NCI-H82 treated with DMSO at 0.1 percent for 48 hours (cell line): ENCODE results near the gene HEATR5A.

Experiments used
- DNase-seq: peaks from one replicate; lab custom pipeline; 2025; ENCODE audit not compliant: unreplicated experiment; lab: John Stamatoyannopoulos, UW

HEATR5A gene

DNA sequence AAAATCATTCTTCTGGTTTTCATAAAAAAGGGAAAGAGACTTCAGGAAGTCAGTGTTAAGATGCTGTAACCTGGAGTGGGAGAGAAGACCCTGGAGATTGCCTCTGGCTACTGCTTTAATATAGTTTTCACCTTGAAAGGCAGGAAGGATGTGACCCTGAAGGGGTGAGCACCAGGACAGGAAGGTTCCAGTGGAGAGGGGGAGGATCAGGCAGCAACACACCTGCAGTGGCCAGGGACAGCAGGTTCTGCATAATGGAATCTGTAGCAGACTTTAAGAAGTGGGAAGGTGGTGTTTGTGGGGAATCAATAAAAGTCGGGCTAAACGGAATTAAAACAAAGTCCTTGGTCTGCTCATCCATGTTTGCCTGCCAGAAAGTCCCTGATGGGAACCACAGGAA is 6.3 kb upstream of the HEATR5A start:
- DNase-seq, result no peak

DNA sequence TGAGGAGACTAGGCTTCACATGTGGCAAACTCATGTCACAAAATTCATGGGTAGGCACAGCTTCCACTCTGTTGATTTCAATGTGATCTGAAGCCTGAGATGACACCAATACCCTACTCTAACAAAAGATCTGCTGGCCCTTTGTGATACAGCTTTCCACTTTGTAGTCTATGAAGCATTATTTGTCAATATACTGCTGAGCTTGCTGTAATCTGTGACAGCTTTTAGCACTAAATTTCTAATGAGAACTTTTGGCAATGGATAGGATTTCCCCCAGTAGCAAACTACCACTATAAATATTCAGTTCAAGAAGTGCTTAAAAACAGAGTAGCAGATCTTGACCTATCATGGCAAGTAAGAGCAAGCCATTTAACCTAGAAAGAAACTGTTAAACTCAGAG is 5.6 kb upstream of the HEATR5A start:
- no peak for DNase-seq

DNA sequence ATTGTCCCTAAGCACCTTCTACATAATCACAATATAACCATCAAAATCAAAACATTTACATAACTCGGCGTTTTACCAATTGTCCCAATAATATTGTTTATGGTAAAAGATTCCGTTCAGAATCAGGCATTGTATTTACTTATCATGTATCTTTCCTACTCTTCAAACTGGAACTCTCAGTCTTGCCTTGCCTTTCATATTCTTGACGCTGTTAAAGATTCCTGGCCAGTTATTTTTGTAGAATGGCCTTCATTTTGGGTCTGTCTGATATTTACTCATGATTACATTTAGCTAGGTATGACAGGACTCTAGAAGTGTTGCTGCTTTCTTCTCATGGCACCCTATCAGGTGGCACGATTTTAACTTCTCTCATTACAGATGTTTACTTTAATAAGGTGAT is 850 bp upstream of the HEATR5A start:
- no peak for DNase-seq

DNA sequence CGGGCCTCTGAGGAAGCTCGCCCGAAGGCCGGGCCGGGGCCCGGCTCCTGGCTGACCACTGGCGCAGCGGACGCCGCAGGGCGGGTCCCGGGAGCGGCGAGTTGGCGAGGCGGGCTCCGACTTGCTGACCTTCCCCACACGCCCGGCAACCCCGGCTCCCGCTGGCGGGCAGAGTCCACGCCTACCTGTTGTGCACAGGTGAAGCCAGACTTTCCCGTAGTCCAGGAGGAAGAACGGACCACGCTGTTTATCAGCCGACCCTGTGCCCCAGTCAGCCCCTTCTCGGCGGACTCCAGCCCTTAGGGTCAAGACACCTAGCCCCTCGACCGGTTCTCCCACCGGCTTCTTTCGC is 407 bp downstream of the HEATR5A start:
- DNase-seq, result no peak

DNA sequence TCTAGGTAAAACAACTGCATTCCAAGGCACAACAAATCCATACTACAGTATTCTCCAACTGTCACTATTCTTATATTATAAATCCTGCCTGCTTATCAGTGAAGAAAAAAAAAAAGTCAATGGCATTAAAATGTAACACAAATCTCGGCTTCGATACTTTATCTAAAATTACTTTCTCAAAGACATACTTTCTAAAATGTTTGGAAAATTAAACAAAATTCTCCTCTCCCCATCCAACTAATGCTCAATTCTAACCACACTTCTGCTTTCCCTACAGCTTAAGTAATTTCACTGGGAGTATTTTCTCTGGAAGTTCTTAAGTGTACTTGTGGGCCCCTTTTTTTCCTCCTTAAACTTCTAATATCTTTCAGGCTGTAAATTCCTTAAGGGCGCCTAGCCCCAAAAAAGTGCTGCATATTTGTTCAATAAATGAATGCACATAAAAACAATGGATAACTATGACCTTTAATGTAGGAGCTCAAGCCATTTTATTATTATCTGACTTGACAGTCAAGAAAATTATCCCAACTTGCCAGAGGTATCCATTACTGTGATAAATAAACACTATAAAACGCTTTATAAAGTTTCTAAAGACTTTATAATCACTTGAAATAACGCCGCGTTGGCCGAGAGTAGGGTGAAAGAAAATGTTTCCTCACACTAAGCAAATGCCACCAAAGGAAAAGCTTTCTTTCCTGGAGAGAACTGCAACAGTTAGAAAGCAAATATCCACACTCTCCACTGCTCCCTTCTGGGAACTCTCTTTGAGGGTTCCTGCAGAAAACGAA is 977 bp downstream of the HEATR5A start:
- no peak for DNase-seq

DNA sequence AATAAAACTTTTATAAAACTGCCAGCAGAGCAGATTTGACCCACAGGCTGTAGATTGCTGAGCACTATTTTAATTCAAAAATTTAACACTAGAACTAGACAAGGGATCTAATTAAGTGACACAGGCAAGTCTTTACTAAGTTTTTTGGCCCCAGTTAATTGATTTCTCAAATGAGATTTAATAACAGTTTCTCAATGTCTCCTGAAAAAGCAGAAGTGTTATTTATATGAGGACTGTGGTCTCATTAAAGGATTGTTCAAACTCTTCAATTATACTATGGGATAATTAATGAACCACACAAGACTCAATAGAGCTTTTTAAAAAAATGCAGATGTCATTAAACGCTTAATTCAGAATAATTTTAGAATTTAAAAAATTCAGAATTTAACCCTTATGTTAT is 1.9 kb downstream of the HEATR5A start:
- DNase-seq, result no peak

DNA sequence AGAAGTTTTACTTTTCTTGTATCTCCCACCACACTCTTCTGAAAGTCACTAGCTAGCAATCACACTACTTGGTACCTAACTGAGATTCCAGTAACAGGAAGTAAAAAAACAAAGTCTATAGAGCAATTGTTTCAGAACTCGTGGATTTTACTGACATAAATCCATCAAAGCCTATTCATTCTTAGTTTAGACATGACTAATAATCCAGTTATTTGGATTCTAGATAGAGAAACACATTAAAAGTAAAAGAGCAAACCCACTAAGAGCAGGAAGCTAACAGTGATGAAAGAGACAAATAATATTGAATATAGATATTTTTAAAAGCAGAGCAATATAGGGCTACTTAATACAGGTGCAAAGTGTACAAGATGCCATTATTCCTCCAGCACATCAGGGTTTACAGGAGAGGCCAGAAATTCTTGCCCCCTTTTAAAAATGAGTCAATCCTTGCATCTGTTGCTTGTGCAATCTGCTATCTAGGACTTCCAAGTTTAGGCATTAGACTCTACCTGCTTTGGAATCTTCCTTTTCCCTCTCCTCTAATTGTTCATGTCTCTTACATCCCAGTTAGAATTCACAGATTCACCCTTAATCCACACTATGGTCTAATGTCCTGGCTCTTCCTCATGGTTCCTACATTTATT is 6.0 kb downstream of the HEATR5A start:
- no peak for DNase-seq

DNA sequence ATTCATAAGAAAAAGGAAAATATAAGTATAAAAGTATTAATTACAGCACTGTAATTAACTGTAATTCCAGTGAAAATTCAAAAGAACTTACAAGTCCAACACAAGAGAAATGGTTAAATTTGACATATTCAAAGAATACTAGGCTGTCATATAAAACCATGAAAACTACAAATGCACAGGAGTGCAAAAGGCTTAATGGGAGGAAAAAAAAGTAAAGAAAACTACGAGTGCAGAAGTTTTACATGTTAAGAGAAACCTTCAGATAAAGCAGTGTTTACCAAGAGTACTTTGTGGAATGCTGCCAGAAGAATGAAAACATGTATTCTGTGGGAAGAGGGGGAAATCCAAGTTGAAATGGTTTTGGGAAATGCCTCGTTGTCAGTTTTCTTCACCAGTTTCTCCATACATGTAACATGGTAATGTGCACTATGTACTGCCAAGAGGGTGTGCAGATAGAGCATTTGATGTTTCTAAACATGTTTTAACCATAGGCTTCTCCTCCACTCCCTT is 9.1 kb downstream of the HEATR5A start:
- DNase-seq, result no peak

DNA sequence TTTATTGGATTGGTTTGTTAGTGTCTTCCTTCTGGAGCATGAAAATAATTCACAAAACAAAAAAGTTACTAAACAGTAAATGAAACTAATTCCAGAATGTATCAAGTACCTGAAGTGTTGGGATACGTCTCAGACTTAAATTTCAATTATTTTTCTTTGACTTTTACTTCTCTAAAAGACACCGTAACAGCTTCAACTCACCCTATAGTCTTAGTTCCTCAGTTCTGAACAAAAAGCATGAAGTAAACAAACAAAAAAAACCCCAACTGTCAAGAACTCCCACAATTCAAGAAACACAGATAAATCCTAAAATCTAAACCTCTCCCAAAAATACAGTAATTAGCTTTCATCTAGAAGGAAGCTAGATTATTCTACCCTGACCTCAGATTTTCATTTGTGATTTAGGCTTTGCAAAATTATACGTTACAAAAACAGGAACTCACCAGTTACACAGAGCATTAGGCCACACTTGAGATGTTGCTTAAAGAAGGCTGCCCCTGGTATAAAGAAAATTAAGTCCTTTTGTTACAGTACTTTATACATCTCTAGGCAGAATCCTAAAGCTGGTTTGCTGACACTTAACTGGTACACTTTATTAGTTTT is 10.2 kb downstream of the HEATR5A start:
- no peak for DNase-seq

DNA sequence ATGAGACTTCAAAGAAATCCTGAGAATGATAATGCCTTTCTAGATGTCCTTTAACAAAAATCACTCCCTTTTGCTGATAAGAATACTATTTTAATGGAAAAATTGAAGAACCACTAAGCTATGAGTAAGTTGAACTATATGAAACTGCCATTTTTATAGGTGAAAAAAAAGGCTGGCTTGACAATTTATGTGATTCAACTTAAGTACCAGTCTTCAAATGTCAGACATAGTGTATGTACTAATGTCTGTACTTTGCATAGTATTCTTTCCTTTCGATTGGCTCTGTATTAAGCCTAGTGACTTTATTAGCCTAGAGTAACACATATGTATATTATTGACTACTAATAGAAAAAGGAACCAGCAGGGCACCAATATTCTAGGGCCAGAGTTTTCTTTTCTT is 11.9 kb downstream of the HEATR5A start:
- DNase-seq, result no peak

DNA sequence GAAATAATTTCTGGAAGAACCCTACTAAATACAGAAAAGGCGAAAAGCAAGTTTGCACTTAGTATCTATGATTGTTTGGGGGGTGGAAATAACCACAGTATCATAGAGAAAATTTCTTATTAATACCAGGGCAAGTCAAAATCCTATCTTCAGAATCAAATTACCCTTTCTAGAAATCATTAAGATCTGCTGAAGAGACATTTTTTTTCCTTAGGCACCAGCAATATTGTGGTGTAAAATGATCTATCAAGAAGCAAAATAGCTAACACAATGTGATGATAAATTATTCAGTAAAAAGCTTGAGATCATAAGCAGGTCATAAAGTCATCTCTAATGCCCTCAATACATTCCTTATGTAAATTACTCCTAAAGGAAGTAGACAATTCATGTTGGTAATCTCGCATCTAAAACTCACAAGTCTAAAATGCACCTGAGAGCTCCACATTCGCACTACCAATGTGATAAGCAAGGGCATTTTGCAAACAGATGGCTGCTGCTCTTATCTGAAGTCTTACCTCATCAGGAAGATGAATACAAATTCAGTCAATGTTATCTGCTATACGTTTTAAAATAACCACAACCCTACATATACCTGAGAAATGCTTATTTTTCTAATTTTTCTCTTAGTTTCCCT is 14.6 kb downstream of the HEATR5A start:
- no peak for DNase-seq

DNA sequence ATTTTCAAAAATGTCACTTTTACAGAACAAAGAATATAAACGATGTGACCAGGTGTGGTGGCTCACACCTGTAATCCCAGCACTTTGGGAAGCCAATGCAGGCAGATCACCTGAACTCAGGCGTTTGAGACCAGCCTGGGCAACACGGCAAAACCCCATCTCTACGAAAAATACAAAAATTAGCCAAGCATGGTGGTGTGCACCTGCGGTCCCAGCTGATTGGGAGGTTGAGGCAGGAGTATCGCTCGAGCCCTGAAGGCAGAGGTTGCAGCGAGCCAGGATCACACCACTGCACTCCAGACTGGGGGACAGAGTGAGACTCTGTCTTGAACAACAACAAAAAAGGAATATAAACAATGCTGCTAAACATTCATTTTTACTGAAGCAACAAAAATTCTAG is 15.2 kb downstream of the HEATR5A start:
- DNase-seq, result no peak

DNA sequence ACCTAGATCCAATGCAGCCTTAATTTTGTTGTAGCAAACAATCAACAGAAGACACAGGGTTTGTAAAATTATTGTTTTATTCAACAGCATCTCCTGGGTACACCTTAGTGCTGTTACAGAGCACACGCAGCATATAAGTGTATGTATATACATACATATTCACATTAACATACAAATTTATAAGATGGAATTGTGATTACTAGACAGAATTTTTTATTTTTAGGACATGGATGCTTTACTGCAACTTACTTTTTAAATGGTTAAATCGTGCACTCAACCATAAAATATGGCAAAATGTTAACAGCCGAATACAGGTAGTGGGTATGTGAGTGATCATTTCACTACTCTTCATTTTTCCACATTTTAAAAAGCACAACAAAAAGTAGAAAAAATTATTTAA is 16.6 kb downstream of the HEATR5A start:
- DNase-seq, result no peak

DNA sequence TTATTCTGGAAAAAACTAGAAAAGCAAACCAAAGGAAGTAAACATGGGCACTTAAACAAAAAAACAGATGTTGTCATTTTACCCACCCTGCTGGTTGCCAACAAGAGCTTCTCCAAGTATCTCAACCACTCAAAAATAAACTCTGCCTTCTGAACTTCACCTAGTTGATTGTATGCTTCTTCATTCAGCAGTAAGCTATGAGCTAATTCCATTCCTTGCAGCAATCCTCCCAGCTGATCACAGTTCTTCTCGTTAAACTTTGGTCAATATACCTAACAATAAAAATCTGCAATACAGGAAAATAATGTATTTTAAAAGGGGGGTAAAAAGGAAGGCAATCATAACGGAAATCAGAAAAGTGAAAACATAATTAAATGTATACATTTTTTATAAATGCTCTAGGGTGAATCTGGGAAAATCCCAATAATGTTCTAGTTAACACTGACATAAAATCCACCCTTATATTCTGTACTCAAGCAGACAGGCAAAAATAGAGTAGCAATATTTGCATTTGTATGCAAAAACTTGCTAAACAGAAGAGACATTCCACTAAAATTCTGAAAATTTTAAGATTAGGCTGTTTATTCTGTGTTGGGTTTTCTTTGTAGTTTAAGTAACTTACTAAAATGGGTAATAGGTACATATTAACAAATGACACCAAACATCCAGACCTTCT is 17.4 kb downstream of the HEATR5A start:
- DNase-seq, result no peak

DNA sequence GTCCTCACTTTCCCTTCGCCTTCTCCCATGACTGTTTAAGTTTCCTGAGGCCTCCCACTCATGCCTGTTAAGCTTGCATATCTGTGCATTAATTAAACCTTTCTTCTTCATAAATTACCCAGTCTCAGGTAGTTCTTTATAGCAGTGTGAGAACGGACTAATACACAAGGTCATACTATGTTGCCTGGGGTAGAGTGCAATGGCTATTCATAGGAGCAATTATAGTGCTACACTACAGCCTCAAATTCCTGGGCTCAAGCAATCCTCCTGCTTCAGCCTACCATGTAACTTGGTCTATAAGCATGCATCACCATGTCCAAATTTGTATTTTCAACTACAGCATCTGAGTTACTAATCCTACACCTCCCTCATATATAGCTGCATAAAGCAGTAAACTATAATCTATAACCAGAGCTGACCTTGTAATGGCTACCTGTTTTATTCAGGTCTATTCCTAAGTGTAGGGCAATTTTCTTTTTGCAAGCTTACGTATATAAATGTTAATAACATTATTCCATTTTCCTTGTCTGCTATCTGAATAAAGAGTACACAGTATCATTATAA is 18.9 kb downstream of the HEATR5A start:
- no peak for DNase-seq

DNA sequence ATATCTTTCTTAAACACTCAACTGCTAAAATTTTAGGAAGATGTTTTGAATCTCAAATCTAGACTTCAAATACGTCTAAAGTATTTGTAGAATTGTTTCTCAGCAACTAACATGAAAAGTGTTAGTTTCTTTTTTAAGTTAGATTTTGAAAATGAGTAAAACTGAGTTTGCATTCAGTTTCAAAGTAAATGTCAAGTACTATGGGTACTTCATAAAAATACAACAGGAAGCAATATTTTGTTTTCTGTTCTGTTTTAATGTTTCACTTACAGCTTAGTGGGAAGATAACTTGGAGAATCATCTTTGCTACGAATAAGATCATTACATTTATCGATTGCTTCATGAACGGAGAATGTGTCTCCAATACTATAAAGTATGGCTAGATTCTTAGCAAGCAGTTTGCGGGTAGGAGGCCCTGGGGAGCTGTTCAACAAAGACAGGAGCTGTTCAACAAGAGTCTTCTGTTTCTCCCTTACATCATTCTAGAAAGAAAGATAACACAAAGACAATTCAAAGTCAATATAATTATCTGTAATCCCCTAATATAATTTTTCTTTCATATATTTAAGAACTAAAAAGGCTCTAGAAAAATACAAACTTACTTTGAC is 20.2 kb downstream of the HEATR5A start:
- DNase-seq, result no peak

DNA sequence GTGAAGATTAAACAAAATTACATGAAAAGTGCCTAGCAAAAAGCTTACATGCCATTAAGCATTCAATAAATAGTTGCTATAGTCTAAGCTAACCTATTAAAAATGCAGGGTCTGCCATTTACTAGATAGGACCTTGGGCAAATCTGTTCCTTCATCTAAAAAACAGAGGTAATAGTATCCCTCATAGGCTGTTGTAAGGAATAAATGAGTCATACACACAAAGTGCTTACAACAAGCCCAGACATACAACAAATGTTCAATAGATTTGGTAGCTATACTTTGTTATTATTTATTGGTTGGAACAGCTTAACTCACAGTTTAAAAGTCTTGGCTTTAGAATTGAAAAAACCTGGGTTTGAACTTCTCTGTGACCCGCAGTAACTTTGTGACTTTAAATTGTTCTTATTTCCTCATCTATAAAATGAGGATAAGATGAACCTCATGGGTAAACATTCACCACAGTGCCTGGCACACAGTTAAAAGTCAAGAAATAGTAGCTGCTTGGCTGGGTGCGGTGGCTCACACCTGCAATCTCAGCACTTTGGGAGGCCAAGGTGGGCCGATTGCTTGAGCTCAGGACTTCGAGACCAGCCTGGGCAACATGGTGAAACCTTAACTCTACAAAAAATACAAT is 24.7 kb downstream of the HEATR5A start:
- DNase-seq, result no peak

DNA sequence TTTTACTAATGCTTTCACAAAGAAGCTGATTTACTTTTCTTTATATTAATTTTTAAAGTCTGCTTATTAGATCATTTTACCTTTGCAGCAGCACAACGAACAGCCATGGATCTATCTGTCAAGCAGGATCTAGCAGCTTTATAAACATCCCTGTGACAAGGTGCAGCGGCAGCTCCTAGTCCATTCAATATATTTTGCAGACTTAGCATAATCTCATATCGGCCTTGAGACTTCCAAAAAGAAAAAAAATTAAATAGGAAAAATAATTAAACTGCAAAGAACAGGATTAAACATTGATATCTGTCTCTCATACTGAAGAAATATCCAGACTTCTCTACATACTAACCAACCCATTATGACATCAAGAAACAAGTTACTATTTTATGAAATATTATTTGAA is 25.2 kb downstream of the HEATR5A start:
- DNase-seq, result no peak

DNA sequence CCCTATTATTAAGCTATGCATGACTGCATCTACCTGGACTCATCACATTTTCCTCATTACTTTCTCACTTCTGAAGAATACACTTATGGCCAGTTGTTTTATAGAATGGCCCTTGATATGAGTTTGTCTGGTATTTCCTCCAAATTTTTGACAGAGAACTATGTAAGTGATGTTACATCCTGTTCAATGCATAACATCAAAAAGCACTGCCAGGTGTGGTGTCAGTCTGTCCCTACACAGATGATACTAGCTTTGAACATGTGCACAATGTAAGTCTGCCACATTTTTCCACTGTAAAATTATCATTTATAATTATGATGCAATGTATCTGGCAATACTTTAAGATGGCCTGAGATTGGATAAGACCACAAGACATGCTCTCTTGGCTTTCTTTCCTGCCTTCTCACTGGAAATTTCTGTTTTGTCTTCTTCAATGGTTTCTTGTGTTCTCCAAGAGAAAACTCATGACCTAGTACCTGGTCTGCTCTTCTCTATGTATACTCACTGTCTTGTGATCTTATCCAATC is 28.3 kb downstream of the HEATR5A start:
- no peak for DNase-seq

DNA sequence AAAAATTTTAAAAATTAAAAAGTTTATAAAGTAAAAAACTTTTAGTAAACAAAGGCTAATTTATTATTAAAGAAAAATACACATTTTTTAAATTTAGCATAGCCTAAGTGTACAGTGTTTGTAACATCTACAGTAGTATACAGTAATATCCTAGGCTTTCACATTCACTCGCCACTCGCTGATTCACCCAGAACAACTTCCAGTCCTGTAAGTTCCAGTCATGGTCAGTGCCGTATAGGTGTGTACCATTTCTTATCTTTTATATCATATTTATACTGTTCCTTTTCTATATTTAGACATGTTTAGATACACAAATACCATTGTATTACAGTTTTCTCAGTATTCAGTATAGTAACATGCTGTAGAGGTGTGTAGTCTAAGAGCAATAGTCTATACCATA is 28.9 kb downstream of the HEATR5A start:
- no peak for DNase-seq
